Measurements from ENCODE around the gene BTBD1.

- TF ChIP-seq POLR2A (IDR thresholded peaks at IDR 0.05) (no peak), CTCF (IDR thresholded peaks at IDR 0.05) (no peak), POLR2AphosphoS5 (IDR thresholded peaks at IDR 0.05) (no peak)
These were observed 21.8 kb upstream of the BTBD1 start for GRCh38 chr15:83088876-83089275.

Data from stomach (tissue), 4 donors.